ENCODE data around the gene HOMEZ. TPM values are rescaled to one million over a fixed set of nuclear protein-coding genes. Genes with fewer than 3 reads are reported as not detected.

HOMEZ gene
- total RNA-seq, 1 donor from 2014 or later, result 7.3 TPM

DNA sequence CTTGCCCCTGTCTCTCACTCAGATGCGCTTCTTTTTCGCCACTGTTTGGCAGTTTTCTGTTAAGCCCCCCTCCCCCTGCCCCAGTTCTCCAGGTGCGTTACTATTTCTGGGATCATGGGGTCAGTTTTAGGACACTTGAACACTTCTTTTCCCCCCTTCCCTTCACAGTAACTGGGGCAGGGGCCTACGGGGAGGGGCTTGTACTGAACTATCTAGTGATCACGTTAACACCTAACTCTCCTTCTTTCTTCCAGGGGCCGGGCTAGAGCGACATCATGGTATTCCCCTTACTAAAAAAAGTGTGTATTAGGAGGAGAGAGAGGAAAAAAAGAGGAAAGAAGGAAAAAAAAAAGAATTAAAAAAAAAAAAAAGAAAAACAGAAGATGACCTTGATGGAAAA, 39.1 kb upstream of the HOMEZ start:
- intact Hi-C loops (cut with DNase I), result loop anchor here (5.0 to 10.0 kb wide), 2 partner anchors 232 to 1040 kb away; partner anchors contain the start of genes NFATC4 and THTPA
- Histone ChIP-seq H3K27ac (no peak overlapping the region), H3K27me3 (no peaks in the 10 kb centered on the region), H3K4me3 (no peak overlapping the region), H3K4me1 (peaks cover 5 to 16% of the 10 kb centered on the region in 2 donors), H3K9me3 (no peaks in the 10 kb centered on the region), H3K36me3 (peaks cover 25 to 32% of the 10 kb centered on the region in 2 donors)
- peak in 1 of 2 donors; percentile 55 for DNase-seq (ENCODE audit: low spot score in 2 of 2)
- TF ChIP-seq, protein P1, sequence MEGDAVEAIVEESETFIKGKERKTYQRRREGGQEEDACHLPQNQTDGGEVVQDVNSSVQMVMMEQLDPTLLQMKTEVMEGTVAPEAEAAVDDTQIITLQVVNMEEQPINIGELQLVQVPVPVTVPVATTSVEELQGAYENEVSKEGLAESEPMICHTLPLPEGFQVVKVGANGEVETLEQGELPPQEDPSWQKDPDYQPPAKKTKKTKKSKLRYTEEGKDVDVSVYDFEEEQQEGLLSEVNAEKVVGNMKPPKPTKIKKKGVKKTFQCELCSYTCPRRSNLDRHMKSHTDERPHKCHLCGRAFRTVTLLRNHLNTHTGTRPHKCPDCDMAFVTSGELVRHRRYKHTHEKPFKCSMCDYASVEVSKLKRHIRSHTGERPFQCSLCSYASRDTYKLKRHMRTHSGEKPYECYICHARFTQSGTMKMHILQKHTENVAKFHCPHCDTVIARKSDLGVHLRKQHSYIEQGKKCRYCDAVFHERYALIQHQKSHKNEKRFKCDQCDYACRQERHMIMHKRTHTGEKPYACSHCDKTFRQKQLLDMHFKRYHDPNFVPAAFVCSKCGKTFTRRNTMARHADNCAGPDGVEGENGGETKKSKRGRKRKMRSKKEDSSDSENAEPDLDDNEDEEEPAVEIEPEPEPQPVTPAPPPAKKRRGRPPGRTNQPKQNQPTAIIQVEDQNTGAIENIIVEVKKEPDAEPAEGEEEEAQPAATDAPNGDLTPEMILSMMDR (IDR thresholded peaks at IDR 0.05), result no peak

DNA sequence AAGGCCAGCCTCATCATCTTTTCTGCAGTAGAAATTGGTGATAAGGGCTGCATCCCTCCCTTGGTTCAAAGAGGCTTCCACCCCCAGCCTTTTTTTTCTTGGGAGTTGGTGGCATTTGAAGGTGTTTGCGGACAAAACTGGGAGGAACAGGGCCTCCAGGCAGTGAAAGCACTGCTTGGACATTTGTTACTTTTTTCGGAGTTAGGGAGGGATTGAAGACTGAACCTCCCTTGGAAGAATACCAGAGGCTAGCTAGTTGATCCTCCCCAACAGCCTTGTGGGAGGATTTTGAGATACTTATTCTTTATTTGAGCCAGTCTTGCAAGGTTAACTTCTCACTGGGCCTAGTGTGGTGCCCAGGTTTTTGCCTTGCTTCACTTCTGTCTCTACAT, 38.5 kb upstream of the HOMEZ start:
- Histone ChIP-seq H3K27ac (no peak overlapping the region), H3K27me3 (no peaks in the 10 kb centered on the region), H3K4me1 (peaks cover 5 to 16% of the 10 kb centered on the region in 2 donors), H3K9me3 (no peaks in the 10 kb centered on the region), H3K36me3 (peaks cover 25 to 32% of the 10 kb centered on the region in 2 donors), H3K4me3 (no peak overlapping the region)
- intact Hi-C loops (cut with DNase I), result loop anchor here (5.0 to 10.0 kb wide), 2 partner anchors 233 to 1040 kb away; partner anchors contain the start of genes NFATC4 and THTPA
- DNase-seq (ENCODE audit: low spot score in 2 of 2), result no peak
- TF ChIP-seq, protein P1 (IDR thresholded peaks at IDR 0.05), result no peak

DNA sequence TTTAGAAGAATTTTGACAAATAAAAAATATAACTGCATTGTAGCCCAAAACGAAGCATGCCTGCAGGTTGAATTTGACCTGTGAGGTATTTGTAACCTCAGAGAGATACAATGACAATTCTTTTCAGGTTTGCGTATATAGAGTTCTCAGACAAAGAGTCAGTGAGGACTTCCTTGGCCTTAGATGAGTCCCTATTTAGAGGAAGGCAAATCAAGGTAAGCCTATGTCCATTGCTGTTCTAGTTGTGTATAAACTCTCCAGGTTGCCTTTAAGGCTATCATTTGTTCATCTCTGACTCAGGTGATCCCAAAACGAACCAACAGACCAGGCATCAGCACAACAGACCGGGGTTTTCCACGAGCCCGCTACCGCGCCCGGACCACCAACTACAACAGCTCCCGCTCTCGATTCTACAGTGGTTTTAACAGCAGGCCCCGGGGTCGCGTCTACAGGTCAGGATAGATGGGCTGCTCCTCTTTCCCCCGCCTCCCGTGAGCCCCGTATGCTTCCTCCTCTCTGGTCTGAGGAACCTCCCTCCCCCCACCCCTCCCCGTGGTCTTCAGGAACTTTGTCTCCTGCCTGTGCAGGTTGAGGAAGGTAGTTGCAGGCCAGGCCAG, 38.0 kb upstream of the HOMEZ start:
- intact Hi-C loops (cut with DNase I), result loop anchor here (5.0 to 10.0 kb wide), 2 partner anchors 233 to 1041 kb away; partner anchors contain the start of genes NFATC4 and THTPA
- no peak for DNase-seq (ENCODE audit: low spot score in 2 of 2)
- peaks cover 25 to 32% of the 10 kb centered on the region in 2 donors for H3K36me3 ChIP-seq
- TF ChIP-seq, protein P1 (IDR thresholded peaks at IDR 0.05), result no peak
- no peak overlapping the region for H3K4me3 ChIP-seq
- no peaks in the 10 kb centered on the region for H3K27me3 ChIP-seq
- H3K4me1 ChIP-seq, result peaks cover 5 to 16% of the 10 kb centered on the region in 2 donors
- H3K27ac ChIP-seq, result no peak overlapping the region
- H3K9me3 ChIP-seq, result no peaks in the 10 kb centered on the region

DNA sequence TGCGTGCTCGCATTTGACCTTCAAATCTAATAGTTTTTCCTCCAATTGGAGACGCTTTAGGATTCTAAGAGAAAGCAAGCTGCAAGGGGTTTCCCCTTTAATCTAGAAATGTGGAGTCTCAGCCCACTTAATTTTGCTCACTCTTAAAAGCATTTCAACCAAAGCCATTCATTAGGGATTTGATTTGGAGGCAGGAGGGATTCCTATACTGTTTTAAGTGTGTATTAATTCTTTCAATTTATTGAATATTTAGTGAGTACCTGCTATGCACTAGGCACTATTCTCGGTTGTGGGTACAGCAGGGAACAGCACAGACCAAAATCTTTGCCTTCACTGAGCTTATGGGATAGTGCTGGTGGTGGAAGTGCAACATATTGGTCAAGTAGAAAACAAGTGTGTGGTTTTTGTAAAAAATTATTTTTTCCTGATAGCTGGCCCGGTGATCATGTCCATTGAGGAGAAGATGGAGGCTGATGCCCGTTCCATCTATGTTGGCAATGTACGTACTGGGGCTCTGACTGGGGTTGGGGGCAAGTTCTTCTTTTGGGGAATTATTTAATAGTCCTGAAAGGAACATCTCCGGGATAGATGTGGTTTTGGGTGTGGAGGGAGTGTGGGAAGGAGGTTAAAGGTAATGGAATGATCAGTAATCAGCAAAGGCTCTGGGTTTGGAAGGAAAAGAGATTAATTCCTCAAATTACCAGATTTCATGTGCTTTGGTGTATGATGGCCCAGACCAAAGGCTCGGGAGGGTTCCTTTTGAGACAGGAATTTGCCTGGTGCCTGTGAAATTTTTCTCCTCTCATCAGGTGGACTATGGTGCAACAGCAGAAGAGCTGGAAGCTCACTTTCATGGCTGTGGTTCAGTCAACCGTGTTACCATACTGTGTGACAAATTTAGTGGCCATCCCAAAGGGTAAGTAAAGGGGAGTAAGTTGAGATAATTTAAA, 36.9 kb upstream of the HOMEZ start:
- TF ChIP-seq, protein P1 (IDR thresholded peaks at IDR 0.05), result no peak
- Histone ChIP-seq H3K4me3 (peak overlapping the region; percentile 98 to 99), H3K27ac (peak overlapping the region in 1 of 2 donors; percentile 99), H3K4me1 (peaks cover 5 to 16% of the 10 kb centered on the region in 2 donors), H3K36me3 (peaks cover 25 to 32% of the 10 kb centered on the region in 2 donors), H3K27me3 (no peaks in the 10 kb centered on the region), H3K9me3 (no peaks in the 10 kb centered on the region)
- no peak for DNase-seq (ENCODE audit: low spot score in 2 of 2)
- intact Hi-C loops (cut with DNase I), result loop anchor here (5.0 to 10.0 kb wide), 2 partner anchors 234 to 1042 kb away; partner anchors contain the start of genes NFATC4 and THTPA

All from ascending aorta (tissue), 2 donors.